ENCODE results near the gene VPS18.

GRCh38 chr15:40873694-40874561 is 20.3 kb upstream of the VPS18 start, which contains the start of gene RHOV:
- TF ChIP-seq CTCF (IDR thresholded peaks at IDR 0.05; ENCODE audit: low read depth, low read length, poor library complexity, severe bottlenecking) (peak; percentile 57), EZH2phosphoT487 (IDR thresholded peaks at IDR 0.05; ENCODE audit: borderline replicate concordance, low read length) (no peak)

Measured in DOHH2 (cell line).